HG03469 (cell line): ENCODE results near the gene AMDHD2.
"Not testable (repeated sequence)": the region's sequence is repeated elsewhere in the genome, so short reads cannot be mapped to it uniquely, and the experiment has no call there.

Experiments
- ATAC-seq: cut with Tn5 transposase; IDR thresholded peaks from one replicate; pipeline ENCODE4 v1.9.1; 2021; ENCODE audit warnings: mild to moderate bottlenecking, moderate library complexity, moderate number of reproducible peaks; ENCODE audit not compliant: unreplicated experiment

The AMDHD2 gene

GRCh38 chr16:2567506-2567905 lies 47.3 kb downstream of the AMDHD2 start:
- not testable (repeated sequence) for ATAC-seq

GRCh38 chr16:2568573-2568972 lies 48.4 kb downstream of the AMDHD2 start:
- not testable (repeated sequence) for ATAC-seq

GRCh38 chr16:2572704-2573103 lies 52.5 kb downstream of the AMDHD2 start:
- not testable (repeated sequence) for ATAC-seq

- ATAC-seq, result not testable (repeated sequence)
Observed at GRCh38 chr16:2575839-2576238, 55.7 kb downstream of the AMDHD2 start.

- ATAC-seq, result not testable (repeated sequence)
Observed at GRCh38 chr16:2577044-2577443, 56.9 kb downstream of the AMDHD2 start.

- not testable (repeated sequence) for ATAC-seq
Observed at GRCh38 chr16:2578905-2579304, 58.7 kb downstream of the AMDHD2 start.

GRCh38 chr16:2580143-2580542 lies 60.0 kb downstream of the AMDHD2 start:
- not testable (repeated sequence) for ATAC-seq

GRCh38 chr16:2580818-2581217 lies 60.6 kb downstream of the AMDHD2 start:
- not testable (repeated sequence) for ATAC-seq
